Measurements from ENCODE around the gene TNS1. TPM values are rescaled to one million over a fixed set of nuclear protein-coding genes. Genes with fewer than 3 reads are reported as not detected.

Gene TNS1
- total and polyA plus RNA-seq, 2 donors (not counting 1 experiment from before 2014, with no cell fraction given), result 0.10 to 0.86 TPM

- H2AFZ ChIP-seq (ENCODE audit: insufficient read depth, low read depth, low read length, poor library complexity, severe bottlenecking), result no peak overlapping the region
- Mint-ChIP-seq H3K27me3 (peaks cover 28% of the 10 kb centered on the region), H3K4me1 (peaks cover 4% of the 10 kb centered on the region), H3K4me3 (no peak overlapping the region), H3K27ac (no peak overlapping the region), H3K9me3 (ENCODE audit: insufficient read depth) (no peaks in the 10 kb centered on the region)
- no peaks in the 10 kb centered on the region for H3K36me3 ChIP-seq (replicated peaks in 1 of 2; ENCODE audit: control extremely low read depth in 1 of 2, control insufficient read depth in 1 of 2, extremely low read depth in 1 of 2, insufficient read depth in 2 of 2, low read length in 1 of 2)
- no peak for DNase-seq
- WGBS (ENCODE audit: insufficient coverage), result 89% methylated on average over 10 of the region's 10 CpGs
- no peak overlapping the region for H3K9ac ChIP-seq (ENCODE audit: low read length)
- no peak overlapping the region for H3K27ac ChIP-seq (ENCODE audit: low read length in 2 of 2)
- H4K20me1 ChIP-seq (ENCODE audit: control insufficient read depth, insufficient read depth, low read length, poor library complexity, severe bottlenecking), result no peaks in the 10 kb centered on the region
- H3K79me2 ChIP-seq (ENCODE audit: control insufficient read depth, insufficient read depth, low read length), result no peaks in the 10 kb centered on the region
- no peak overlapping the region for H3K4me3 ChIP-seq (ENCODE audit: control extremely low read depth in 1 of 5, extremely low read depth in 1 of 5, insufficient read depth in 1 of 5, low read depth in 2 of 5, low read length in 4 of 5)
- no peaks in the 10 kb centered on the region for H3K9me3 ChIP-seq (ENCODE audit: control extremely low read depth in 1 of 3, control insufficient read depth in 2 of 3, insufficient read depth in 1 of 3, low read length in 2 of 3)
- TF ChIP-seq EZH2 (IDR thresholded peaks at IDR 0.05; ENCODE audit: borderline replicate concordance, insufficient read depth, low read depth, low read length, poor library complexity, severe bottlenecking) (no peak), CTCF (IDR thresholded peaks at IDR 0.05) (no peak)
- H3K4me1 ChIP-seq (ENCODE audit: control insufficient read depth in 2 of 2, insufficient read depth in 2 of 2, low read length in 2 of 2), result peaks cover 0 to 5% of the 10 kb centered on the region in 2 donors
- H3K4me2 ChIP-seq (replicated peaks; ENCODE audit: low read depth, low read length, poor library complexity, severe bottlenecking), result no peak overlapping the region
- ATAC-seq (ENCODE audit: low read depth), result no peak
- ChIA-PET CTCF (no interaction called here), POLR2A (no interaction called here)
- peaks cover 0 to 5% (median 0%) of the 10 kb centered on the region in 4 experiments for H3K27me3 ChIP-seq (replicated peaks in 1 of 4; ENCODE audit: control extremely low read depth in 1 of 4, control insufficient read depth in 3 of 4, insufficient read depth in 4 of 4, low read length in 3 of 4)
- intact Hi-C loops (cut with micrococcal nuclease), result no loop called here
These were observed 66.7 kb downstream of the TNS1 start for GRCh38 chr2:217935901-217936684.

- Histone ChIP-seq H3K4me3 (ENCODE audit: control extremely low read depth in 1 of 5, extremely low read depth in 1 of 5, insufficient read depth in 1 of 5, low read depth in 2 of 5, low read length in 4 of 5) (no peak overlapping the region), H3K9me3 (ENCODE audit: control extremely low read depth in 1 of 3, control insufficient read depth in 2 of 3, insufficient read depth in 1 of 3, low read length in 2 of 3) (no peaks in the 10 kb centered on the region), H3K27ac (ENCODE audit: low read length in 2 of 2) (no peak overlapping the region), H3K27me3 (replicated peaks in 1 of 4; ENCODE audit: control extremely low read depth in 1 of 4, control insufficient read depth in 3 of 4, insufficient read depth in 4 of 4, low read length in 3 of 4) (peaks cover 0 to 3% (median 0%) of the 10 kb centered on the region in 4 experiments), H2AFZ (ENCODE audit: insufficient read depth, low read depth, low read length, poor library complexity, severe bottlenecking) (no peak overlapping the region), H4K20me1 (ENCODE audit: control insufficient read depth, insufficient read depth, low read length, poor library complexity, severe bottlenecking) (no peaks in the 10 kb centered on the region), H3K4me1 (ENCODE audit: control insufficient read depth in 2 of 2, insufficient read depth in 2 of 2, low read length in 2 of 2) (peaks cover 0 to 5% of the 10 kb centered on the region in 2 donors), H3K4me2 (replicated peaks; ENCODE audit: low read depth, low read length, poor library complexity, severe bottlenecking) (no peak overlapping the region), H3K9ac (ENCODE audit: low read length) (no peak overlapping the region), H3K79me2 (ENCODE audit: control insufficient read depth, insufficient read depth, low read length) (no peaks in the 10 kb centered on the region), H3K36me3 (replicated peaks in 1 of 2; ENCODE audit: control extremely low read depth in 1 of 2, control insufficient read depth in 1 of 2, extremely low read depth in 1 of 2, insufficient read depth in 2 of 2, low read length in 1 of 2) (no peaks in the 10 kb centered on the region)
- ChIA-PET CTCF (no interaction called here), POLR2A (no interaction called here)
- no peak for ATAC-seq (ENCODE audit: low read depth)
- 97% methylated on average over 5 of the region's 7 CpGs for WGBS (ENCODE audit: insufficient coverage)
- H3K4me1 Mint-ChIP-seq, result peaks cover 4% of the 10 kb centered on the region
- no peak overlapping the region for H3K4me3 Mint-ChIP-seq
- intact Hi-C loops (cut with micrococcal nuclease), result no loop called here
- H3K27ac Mint-ChIP-seq, result no peak overlapping the region
- H3K27me3 Mint-ChIP-seq, result peaks cover 21% of the 10 kb centered on the region
- DNase-seq, result no peak
- no peak for TF ChIP-seq EZH2 (IDR thresholded peaks at IDR 0.05; ENCODE audit: borderline replicate concordance, insufficient read depth, low read depth, low read length, poor library complexity, severe bottlenecking)
- TF ChIP-seq CTCF (IDR thresholded peaks at IDR 0.05), result no peak
- no peaks in the 10 kb centered on the region for H3K9me3 Mint-ChIP-seq (ENCODE audit: insufficient read depth)
These were observed 67.4 kb downstream of the TNS1 start for GRCh38 chr2:217935235-217935879.

Measured in B cell (primary cell).